DND-41 (cell line): ENCODE data around the gene OGT.

Experiments used
- ATAC-seq: fragments of 200-7000 bp; cut with Tn5 transposase; 3 replicates; pipeline ENCODE4 v1.9.1; 2021; ENCODE audit warnings: low read depth; ENCODE audit not compliant: insufficient read depth
- DNase-seq: peaks from one replicate; pipeline ENCODE4 v3.0.0-alpha.2; 2020
- H2AFZ ChIP-seq: 2 replicates; pipeline ENCODE4 v1.6.0; 2012; ENCODE audit warnings: low read depth, low read length
- H3K27ac ChIP-seq: 2 replicates; pipeline ENCODE4 v1.5.1; 2012; ENCODE audit warnings: low read length, inconsistent platforms
- H3K27me3 ChIP-seq: fragments of 200-600 bp; sonication (generic); 2 replicates; pipeline ENCODE4 v1.6.0; 2012; ENCODE audit warnings: low read length, mild to moderate bottlenecking, inconsistent platforms; ENCODE audit not compliant: insufficient read depth, poor library complexity
- H3K36me3 ChIP-seq: 2 replicates; pipeline ENCODE4 v1.5.1; 2012; ENCODE audit warnings: low read length, inconsistent platforms; ENCODE audit not compliant: insufficient read depth
- H3K4me1 ChIP-seq: 2 replicates; pipeline ENCODE4 v1.5.1; 2012; ENCODE audit warnings: mild to moderate bottlenecking, low read length; ENCODE audit not compliant: insufficient read depth
- H3K4me2 ChIP-seq: 2 replicates; pipeline ENCODE4 v1.6.0; 2012; ENCODE audit warnings: mild to moderate bottlenecking, moderate library complexity, low read length, inconsistent platforms; ENCODE audit not compliant: insufficient read depth
- H3K4me3 ChIP-seq, 2 experiments: fragments of 200-600 bp in 1 of 2; shearing (Covaris generic) in 1 of 2; 2 replicates each; pipeline ENCODE4 v1.5.1; 2012 to 2016; ENCODE audit warnings: inconsistent platforms in 2 of 2, low read length in 2 of 2, mild to moderate bottlenecking in 2 of 2, low read depth in 1 of 2, moderate library complexity in 1 of 2
- H3K79me2 ChIP-seq: 2 replicates; pipeline ENCODE4 v1.6.0; 2012; ENCODE audit warnings: low read length, inconsistent platforms; ENCODE audit not compliant: insufficient read depth
- H3K9ac ChIP-seq: 2 replicates; pipeline ENCODE4 v1.6.0; 2012; ENCODE audit warnings: low read depth, mild to moderate bottlenecking, inconsistent platforms, low read length, moderate library complexity
- H3K9me3 ChIP-seq: 2 replicates; pipeline ENCODE4 v1.5.1; 2012; ENCODE audit warnings: low read length, moderate library complexity, mild to moderate bottlenecking, inconsistent platforms; ENCODE audit not compliant: insufficient read depth, severe bottlenecking
- H4K20me1 ChIP-seq: 2 replicates; pipeline ENCODE4 v1.6.0; 2012; ENCODE audit warnings: low read length; ENCODE audit not compliant: insufficient read depth
- CTCF ChIP-seq: IDR thresholded peaks from 2 replicates; pipeline ENCODE4 v1.5.1; 2012; ENCODE audit warnings: borderline replicate concordance, low read length, moderate library complexity, mild to moderate bottlenecking; ENCODE audit not compliant: poor library complexity, severe bottlenecking; ENCODE audit errors: extremely low read depth
- EZH2 ChIP-seq: IDR thresholded peaks from 3 replicates; pipeline ENCODE4 v1.6.1; 2012; ENCODE audit warnings: borderline replicate concordance, low read depth, mild to moderate bottlenecking, moderate library complexity, low read length, inconsistent platforms; ENCODE audit not compliant: severe bottlenecking

OGT gene

GRCh38 chrX:71618303-71618721 lies 85.4 kb downstream of the OGT start, which contains the start of gene CXCR3:
CXCR3 (minus strand) TSS chrX:71618511; CDS start chrX:71618449, 62 bp downstream.
- DNase-seq, result peak; percentile 77
- no peaks in the 10 kb centered on the region for H3K27me3 ChIP-seq
- H3K9me3 ChIP-seq, result no peaks in the 10 kb centered on the region
- H3K27ac ChIP-seq, result peak within 1 kb of the TSS; percentile 47
- H3K4me3 ChIP-seq, result no peak within 1 kb of the TSS
- H3K9ac ChIP-seq, result no peak within 1 kb of the TSS
- peak; percentile 87 for ATAC-seq
- 0 out of 2 replicates have a peak, but pooled peaks cover 3% of the 10 kb centered on the region for H4K20me1 ChIP-seq
- no peaks in the 10 kb centered on the region; the same call in 1 of the 2 replicates for H3K36me3 ChIP-seq
- H3K4me2 ChIP-seq, result 0 out of 2 replicates have a peak within 1 kb of the TSS, but pooled peaks have one; percentile 12
- H3K79me2 ChIP-seq, result no peaks in the 10 kb centered on the region
- TF ChIP-seq CTCF, result no peak
- no peak for TF ChIP-seq EZH2
- H3K4me1 ChIP-seq, result peaks cover 31% of the 10 kb centered on the region
- H2AFZ ChIP-seq, result no peak within 1 kb of the TSS

GRCh38 chrX:71618787-71619186 lies 85.9 kb downstream of the OGT start:
- H3K9me3 ChIP-seq, result no peaks in the 10 kb centered on the region
- H3K79me2 ChIP-seq, result no peaks in the 10 kb centered on the region
- no peak for ATAC-seq
- TF ChIP-seq CTCF, result no peak
- TF ChIP-seq EZH2, result no peak
- no peak overlapping the region for H3K4me2 ChIP-seq
- no peak for DNase-seq
- H3K4me3 ChIP-seq, result no peak overlapping the region
- H4K20me1 ChIP-seq, result 0 out of 2 replicates have a peak, but pooled peaks cover 3% of the 10 kb centered on the region
- H3K4me1 ChIP-seq, result peaks cover 36% of the 10 kb centered on the region
- peak overlapping the region; percentile 47 for H3K27ac ChIP-seq
- no peaks in the 10 kb centered on the region; the same call in 1 of the 2 replicates for H3K36me3 ChIP-seq
- no peak overlapping the region for H3K9ac ChIP-seq
- no peaks in the 10 kb centered on the region for H3K27me3 ChIP-seq
- no peak overlapping the region for H2AFZ ChIP-seq

GRCh38 chrX:71619193-71619592 lies 86.3 kb downstream of the OGT start:
- H3K79me2 ChIP-seq, result no peaks in the 10 kb centered on the region
- no peak overlapping the region for H3K4me3 ChIP-seq
- no peak for TF ChIP-seq CTCF
- TF ChIP-seq EZH2, result no peak
- no peaks in the 10 kb centered on the region; the same call in 1 of the 2 replicates for H3K36me3 ChIP-seq
- no peak overlapping the region for H3K4me2 ChIP-seq
- 0 out of 2 replicates have a peak, but pooled peaks cover 3% of the 10 kb centered on the region for H4K20me1 ChIP-seq
- no peak overlapping the region for H2AFZ ChIP-seq
- no peaks in the 10 kb centered on the region for H3K27me3 ChIP-seq
- H3K9me3 ChIP-seq, result no peaks in the 10 kb centered on the region
- no peak for DNase-seq
- no peak overlapping the region for H3K27ac ChIP-seq
- no peak for ATAC-seq
- H3K9ac ChIP-seq, result no peak overlapping the region
- H3K4me1 ChIP-seq, result peaks cover 36% of the 10 kb centered on the region

GRCh38 chrX:71619986-71620385 lies 87.1 kb downstream of the OGT start:
- Histone ChIP-seq H3K36me3 (no peaks in the 10 kb centered on the region; the same call in 1 of the 2 replicates), H3K79me2 (no peaks in the 10 kb centered on the region), H2AFZ (no peak overlapping the region), H3K9me3 (no peaks in the 10 kb centered on the region), H3K4me2 (no peak overlapping the region), H3K27ac (no peak overlapping the region), H3K9ac (no peak overlapping the region), H3K4me3 (no peak overlapping the region), H3K27me3 (no peaks in the 10 kb centered on the region), H4K20me1 (0 out of 2 replicates have a peak, but pooled peaks cover 3% of the 10 kb centered on the region), H3K4me1 (peaks cover 36% of the 10 kb centered on the region)
- DNase-seq (no peak), ATAC-seq (no peak)
- TF ChIP-seq EZH2, result no peak
- TF ChIP-seq CTCF, result no peak
